ENCODE measurements around the gene CNP.

Gene CNP

DNA sequence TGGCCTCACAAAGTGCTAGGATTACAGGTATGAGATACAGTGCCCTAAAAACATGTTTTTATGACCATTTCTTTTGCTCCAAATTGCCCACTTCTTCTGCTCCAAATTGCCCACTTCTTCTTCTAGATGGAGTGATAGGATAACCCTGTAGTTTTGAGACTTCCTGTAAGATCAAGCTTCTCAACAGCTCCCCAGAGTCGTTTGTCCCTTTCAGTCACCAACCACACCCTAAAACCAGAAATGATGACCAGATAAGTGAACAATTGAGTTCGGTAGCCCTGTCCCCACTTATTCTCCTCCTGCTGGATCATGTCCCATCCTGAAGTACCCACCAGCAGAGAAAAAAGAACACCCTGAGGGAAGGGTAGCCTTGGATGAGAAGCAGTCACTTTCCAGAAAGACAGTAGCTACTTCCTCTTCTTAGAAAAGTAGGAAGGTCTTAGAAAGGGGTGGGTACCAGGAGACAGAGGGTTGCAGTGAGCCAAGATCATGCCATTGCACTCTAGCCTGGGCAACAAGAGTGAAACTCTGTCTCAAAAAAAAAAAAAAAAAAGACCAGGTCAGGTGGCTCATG lies 33.7 kb upstream of the CNP start:
- in situ Hi-C loops (cut with HindIII; ENCODE audit: low pct_unique_long_range_greater_than_20kb, low sequenced_read_pairs), result no loop called here
- no peak for TF ChIP-seq JUND (IDR thresholded peaks at IDR 0.05; ENCODE audit: low read depth)
- no peak for DNase-seq (ENCODE audit: low read depth in 1 of 2, low spot score in 1 of 2)

DNA sequence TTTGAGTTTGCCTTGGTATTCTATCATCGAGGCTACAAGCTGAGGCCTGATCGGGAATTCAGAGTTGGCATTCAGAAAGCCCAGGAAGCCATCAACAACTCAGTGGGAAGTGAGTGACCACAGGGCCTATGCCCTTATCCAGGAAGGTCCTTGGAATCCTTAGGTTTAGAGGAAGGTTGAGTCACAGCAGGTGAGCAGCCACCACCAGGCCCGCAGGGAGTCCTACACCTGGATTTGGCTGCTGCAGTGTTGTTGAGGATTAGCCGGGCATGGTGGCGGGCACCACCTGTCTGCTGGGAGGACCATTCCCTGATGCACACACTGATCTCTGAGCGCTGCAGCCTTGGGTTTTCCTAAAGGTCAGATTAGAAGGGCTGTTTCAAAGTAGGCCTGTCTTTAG lies 31.0 kb upstream of the CNP start:
- TF ChIP-seq JUND (IDR thresholded peaks at IDR 0.05; ENCODE audit: low read depth), result no peak
- in situ Hi-C loops (cut with HindIII; ENCODE audit: low pct_unique_long_range_greater_than_20kb, low sequenced_read_pairs), result no loop called here
- no peak for DNase-seq (ENCODE audit: low read depth in 1 of 2, low spot score in 1 of 2)

DNA sequence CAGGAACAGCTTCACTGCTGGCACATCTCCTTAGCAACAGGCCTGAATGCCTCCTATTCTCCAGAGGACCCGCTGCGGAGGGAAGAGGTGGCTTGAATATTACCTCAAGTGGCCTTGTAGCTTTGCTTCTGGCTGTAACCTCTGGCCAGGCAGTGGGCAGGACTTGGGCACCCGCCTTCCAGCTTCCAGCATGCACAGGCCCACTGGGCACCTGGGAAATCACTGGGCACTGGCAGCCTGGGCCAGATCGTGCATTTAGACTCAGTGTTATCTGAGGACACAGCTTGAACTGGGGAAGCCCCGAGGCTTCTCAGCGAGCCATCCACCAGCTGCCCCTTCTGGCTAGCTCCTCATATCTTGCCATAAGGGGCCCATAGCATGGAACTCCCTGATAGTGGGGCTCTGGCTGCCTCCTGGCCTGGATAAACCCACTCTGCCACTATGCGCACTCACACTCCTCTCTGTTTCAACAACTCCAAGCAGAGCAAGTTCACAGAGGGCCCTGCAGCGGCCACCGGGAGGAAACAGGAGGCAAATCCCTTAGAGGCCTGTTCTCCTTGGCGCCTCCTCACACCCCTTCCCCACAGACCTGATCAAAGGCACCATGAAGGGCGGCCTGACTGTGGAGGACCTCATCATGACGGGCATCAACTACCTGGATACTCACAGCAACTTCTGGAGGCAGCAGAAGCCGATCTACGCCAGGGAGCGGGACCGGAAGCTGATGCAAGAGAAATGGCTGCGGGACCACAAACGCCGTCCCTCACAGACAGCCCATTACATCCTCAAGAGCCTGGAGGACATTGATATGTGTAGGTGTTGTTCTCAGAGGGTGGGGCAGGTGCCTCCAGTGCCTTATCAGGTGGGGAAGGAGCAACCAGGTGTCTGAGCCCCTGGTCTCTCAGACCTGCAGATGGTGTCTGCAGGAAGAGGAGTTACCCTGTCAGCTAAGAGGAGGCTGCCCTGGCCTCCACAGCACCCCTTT lies 28.3 kb upstream of the CNP start:
- no peak for TF ChIP-seq JUND (IDR thresholded peaks at IDR 0.05; ENCODE audit: low read depth)
- in situ Hi-C loops (cut with HindIII; ENCODE audit: low pct_unique_long_range_greater_than_20kb, low sequenced_read_pairs), result no loop called here
- DNase-seq (ENCODE audit: low read depth in 1 of 2, low spot score in 1 of 2), result no peak

DNA sequence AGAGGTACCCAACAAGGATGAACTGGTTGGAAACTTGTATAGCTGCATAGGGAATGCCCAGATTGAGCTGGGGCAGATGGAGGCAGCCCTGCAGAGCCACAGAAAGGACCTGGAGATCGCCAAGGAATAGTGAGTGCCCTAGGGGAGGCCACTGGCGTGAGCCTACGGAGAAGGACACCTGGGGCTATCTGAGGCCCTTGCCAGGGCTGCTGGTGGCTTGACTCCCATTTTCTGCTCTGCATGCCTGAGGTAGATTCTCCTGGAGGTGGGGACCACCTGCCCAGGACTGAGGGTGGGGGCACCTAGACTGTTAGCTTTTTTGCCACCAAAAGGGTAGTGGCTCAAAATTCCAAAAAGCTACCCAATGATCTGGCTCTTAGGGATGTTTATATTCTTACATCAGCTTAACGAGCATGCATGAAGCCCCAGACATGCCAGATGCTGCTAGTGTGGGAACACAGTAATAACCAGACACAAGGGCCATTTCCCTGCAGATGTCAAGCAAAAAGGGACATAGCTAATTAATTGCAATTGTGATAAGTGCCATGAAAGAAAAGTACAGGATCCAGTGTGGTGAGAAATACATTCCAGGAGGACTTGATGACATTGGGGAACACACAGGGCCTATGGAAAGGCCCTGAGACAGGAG lies 27.4 kb upstream of the CNP start:
- TF ChIP-seq JUND (IDR thresholded peaks at IDR 0.05; ENCODE audit: low read depth), result no peak
- no peak for DNase-seq (ENCODE audit: low read depth in 1 of 2, low spot score in 1 of 2)
- in situ Hi-C loops (cut with HindIII; ENCODE audit: low pct_unique_long_range_greater_than_20kb, low sequenced_read_pairs), result no loop called here

DNA sequence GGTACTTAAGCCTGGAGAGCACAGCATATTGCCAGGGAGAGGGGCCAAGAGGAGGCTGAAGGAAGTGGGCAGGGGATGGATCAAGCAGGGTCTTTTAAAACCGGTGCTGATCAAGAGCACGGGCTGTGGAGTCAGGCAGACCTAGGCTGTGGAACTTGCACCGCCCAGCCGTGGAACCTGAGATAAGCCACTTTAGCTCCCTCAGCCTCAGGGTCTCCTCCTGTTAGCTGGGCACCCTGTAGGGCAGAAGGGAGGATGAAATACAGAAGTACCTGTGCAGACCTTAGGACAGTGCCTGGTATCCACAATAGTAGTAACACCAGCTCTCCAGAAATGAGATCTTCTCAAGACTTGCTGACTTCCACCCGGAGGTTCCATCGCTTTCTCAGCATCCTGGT lies 26.9 kb upstream of the CNP start:
- TF ChIP-seq JUND (IDR thresholded peaks at IDR 0.05; ENCODE audit: low read depth), result no peak
- DNase-seq (ENCODE audit: low read depth in 1 of 2, low spot score in 1 of 2), result no peak
- in situ Hi-C loops (cut with HindIII; ENCODE audit: low pct_unique_long_range_greater_than_20kb, low sequenced_read_pairs), result no loop called here

DNA sequence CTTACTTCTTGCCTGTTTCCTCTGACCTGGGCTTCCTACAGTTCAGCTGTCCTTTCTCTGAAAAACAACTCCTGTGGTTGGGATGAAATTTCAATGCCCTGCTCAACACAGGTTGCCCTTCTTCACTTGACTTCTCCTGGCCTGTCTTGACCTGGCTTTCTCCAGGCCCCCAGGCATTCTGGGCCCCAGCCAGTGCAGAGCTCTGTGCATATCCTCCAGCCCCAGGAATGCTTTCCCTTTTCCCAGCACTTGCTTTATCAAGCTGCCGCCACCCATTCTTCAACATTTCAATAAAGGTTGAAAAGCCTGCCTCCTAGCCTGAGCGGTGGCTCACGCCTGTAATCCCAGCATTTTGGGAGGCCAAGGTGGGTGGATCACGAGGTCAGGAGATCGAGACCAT lies 25.4 kb upstream of the CNP start:
- no peak for DNase-seq (ENCODE audit: low read depth in 1 of 2, low spot score in 1 of 2)
- in situ Hi-C loops (cut with HindIII; ENCODE audit: low pct_unique_long_range_greater_than_20kb, low sequenced_read_pairs), result no loop called here
- TF ChIP-seq JUND (IDR thresholded peaks at IDR 0.05; ENCODE audit: low read depth), result no peak

DNA sequence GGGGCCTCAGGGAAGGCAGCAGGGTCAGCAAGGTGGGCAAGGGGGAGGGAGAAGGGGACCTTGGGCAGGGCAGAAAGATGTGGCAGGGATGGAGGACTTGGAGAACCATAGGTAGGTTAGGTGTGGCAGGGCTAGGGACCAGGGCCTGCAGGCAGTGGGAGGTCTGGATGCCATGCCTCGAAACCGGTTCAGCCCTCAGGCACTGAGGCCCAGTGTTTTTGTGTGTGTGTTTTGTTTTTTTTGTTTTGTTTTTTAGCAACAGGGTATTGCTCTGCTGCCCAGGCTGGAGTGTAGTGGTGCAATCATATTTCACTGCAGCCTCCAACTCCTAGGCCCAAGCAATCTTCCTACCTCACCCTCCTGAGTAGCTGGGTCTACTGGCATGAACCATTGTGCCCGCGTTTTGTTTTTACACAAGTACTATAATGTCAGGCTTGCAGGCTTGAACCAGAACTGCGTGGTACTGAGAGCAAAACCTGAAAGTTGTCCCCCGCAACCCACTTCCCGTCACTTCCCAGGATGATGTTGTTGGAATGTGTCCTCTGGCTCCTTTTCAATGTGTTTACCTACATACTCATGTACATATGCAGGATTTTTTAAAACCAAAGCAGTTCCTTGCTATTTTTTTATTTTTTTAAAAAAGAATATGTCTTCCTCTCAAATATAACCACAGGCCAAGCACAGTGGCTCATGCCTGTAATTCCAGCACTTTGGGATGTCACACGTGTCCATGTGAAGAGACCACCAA lies 23.8 kb upstream of the CNP start:
- DNase-seq (ENCODE audit: low read depth in 1 of 2, low spot score in 1 of 2), result no peak
- in situ Hi-C loops (cut with HindIII; ENCODE audit: low pct_unique_long_range_greater_than_20kb, low sequenced_read_pairs), result no loop called here
- no peak for TF ChIP-seq JUND (IDR thresholded peaks at IDR 0.05; ENCODE audit: low read depth)

DNA sequence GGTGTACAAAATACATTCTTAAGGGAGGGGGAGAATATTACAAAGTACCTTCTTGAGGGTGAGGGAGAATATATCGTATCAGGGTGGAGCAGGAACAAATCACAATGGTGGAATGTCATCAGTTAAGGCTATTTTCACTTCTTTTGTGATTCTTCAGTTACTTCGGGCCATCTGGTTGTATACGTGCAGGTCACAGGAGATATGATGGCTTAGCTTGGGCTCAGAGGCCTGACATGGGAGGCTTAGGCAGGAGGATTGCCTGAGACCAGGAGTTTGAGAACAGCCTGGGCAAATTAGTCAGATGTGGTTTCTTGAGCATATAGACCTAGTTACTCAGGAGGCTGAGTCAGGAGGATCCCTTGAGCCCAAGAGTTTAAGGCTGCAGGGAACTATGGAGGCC lies 23.1 kb upstream of the CNP start:
- TF ChIP-seq JUND (IDR thresholded peaks at IDR 0.05; ENCODE audit: low read depth), result no peak
- no peak for DNase-seq (ENCODE audit: low read depth in 1 of 2, low spot score in 1 of 2)
- in situ Hi-C loops (cut with HindIII; ENCODE audit: low pct_unique_long_range_greater_than_20kb, low sequenced_read_pairs), result no loop called here

DNA sequence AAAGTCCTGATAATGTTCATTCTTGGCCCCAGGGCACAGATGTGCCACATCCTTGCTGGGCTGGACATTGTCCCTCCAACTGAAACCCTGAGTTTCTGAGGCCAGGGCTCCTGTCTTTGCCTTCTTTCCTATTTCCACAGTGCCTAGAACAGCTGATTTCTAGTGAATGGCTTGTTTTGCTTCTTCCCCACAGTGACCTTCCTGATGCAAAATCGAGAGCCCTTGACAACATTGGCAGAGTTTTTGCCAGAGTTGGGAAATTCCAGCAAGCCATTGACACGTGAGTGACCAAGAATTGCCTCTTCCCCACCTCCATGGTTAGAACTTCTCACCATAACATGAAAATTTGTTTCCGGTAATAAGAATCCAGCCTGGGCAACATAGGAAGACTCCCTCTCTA lies 21.7 kb upstream of the CNP start:
- in situ Hi-C loops (cut with HindIII; ENCODE audit: low pct_unique_long_range_greater_than_20kb, low sequenced_read_pairs), result no loop called here
- DNase-seq (ENCODE audit: low read depth in 1 of 2, low spot score in 1 of 2), result no peak
- no peak for TF ChIP-seq JUND (IDR thresholded peaks at IDR 0.05; ENCODE audit: low read depth)

DNA sequence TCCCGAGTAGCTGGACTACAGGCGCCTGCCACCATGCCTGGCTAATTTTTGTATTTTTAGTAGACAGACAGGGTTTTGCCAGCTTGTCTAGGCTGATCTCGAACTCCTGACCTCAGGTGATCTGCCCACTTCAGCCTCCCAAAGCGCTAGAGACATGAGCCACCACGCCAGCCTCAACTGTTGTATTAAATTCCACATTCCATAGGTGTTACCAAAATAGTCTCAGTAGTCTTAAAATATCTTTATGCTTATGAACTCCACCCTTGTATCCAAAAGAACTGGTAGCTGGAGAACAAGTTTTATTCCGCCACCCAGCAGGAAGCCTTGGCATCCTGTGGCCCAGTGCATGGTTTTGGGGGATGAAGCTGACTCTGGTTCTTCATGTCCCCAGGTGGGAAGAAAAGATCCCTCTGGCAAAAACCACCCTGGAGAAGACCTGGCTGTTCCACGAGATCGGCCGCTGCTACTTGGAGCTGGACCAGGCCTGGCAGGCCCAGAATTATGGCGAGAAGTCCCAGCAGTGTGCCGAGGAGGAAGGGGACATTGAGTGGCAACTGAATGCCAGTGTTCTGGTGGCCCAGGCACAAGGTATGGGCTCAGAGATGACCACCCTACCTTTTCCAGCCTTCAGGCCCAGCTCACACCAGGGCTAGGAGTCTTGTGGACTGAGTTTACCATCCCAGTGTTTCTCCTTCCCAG lies 17.7 kb upstream of the CNP start:
- no peak for TF ChIP-seq JUND (IDR thresholded peaks at IDR 0.05; ENCODE audit: low read depth)
- DNase-seq (ENCODE audit: low read depth in 1 of 2, low spot score in 1 of 2), result no peak
- in situ Hi-C loops (cut with HindIII; ENCODE audit: low pct_unique_long_range_greater_than_20kb, low sequenced_read_pairs), result no loop called here

DNA sequence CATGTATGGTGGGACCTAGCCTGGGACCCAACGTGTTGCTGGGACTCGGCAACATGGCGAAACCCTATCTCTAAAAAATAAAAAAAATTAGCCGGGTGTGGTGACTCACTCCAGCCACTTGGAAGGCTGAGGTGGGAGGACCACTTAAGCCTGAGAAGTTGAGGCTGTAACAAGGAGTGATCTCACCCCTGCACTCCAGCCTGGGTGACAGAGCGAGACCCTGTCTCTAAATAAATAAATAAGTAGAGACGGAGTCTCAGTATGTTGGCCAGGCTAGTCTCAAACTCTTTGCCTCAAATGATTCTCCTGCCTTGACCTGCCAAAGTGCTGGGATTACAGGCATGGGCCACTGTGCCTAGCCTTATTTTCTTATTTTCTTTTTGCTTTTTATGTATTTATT lies 10.1 kb upstream of the CNP start:
- in situ Hi-C loops (cut with HindIII; ENCODE audit: low pct_unique_long_range_greater_than_20kb, low sequenced_read_pairs), result no loop called here
- no peak for TF ChIP-seq JUND (IDR thresholded peaks at IDR 0.05; ENCODE audit: low read depth)
- DNase-seq (ENCODE audit: low read depth in 1 of 2, low spot score in 1 of 2), result no peak

Data from T47D (cell line).